ENCODE results near the gene CEPT1. TPM values are rescaled to one million over a fixed set of nuclear protein-coding genes. Genes with fewer than 3 reads are reported as not detected.

CEPT1 gene
- total RNA-seq, 1 experiment from 2014 or later = 33.0 TPM

GRCh38 chr1:111208921-111209320 is 68.9 kb downstream of the CEPT1 start:
- H3K79me1 ChIP-seq (ENCODE audit: insufficient read depth, low read depth, low read length, poor library complexity, severe bottlenecking) = no peaks in the 10 kb centered on the region
- H3K9me3 ChIP-seq (ENCODE audit: control insufficient read depth, low read depth, low read length) = no peaks in the 10 kb centered on the region
- no peak overlapping the region for H3K18ac ChIP-seq (ENCODE audit: insufficient read length, low read depth, low read length)
- no peaks in the 10 kb centered on the region for H3K23me2 ChIP-seq (ENCODE audit: insufficient read length, low read depth, low read length, poor library complexity, severe bottlenecking)
- no peak overlapping the region for H2AK5ac ChIP-seq (ENCODE audit: insufficient read length, low read length)
- H3K4me2 ChIP-seq (ENCODE audit: insufficient read depth, insufficient read length, low read length) = no peak overlapping the region
- no peak overlapping the region for H3K14ac ChIP-seq (ENCODE audit: insufficient read depth, low read length)
- no peak overlapping the region for H3K27ac ChIP-seq (ENCODE audit: insufficient read length, low read depth, low read length)
- no peak overlapping the region for H2BK20ac ChIP-seq (ENCODE audit: low read depth, low read length, poor library complexity, severe bottlenecking)
- no peaks in the 10 kb centered on the region; a peak in 1 of 5 replicates for H3K9me3 Mint-ChIP-seq
- TF ChIP-seq CTCF (conservative IDR thresholded peaks at IDR 0.05) = no peak
- H2BK5ac ChIP-seq (ENCODE audit: insufficient read length, low read length) = no peak overlapping the region
- H2BK120ac ChIP-seq (ENCODE audit: low read depth, low read length, poor library complexity, severe bottlenecking) = no peak overlapping the region
- no peak overlapping the region for H3T11ph ChIP-seq (ENCODE audit: low read length)
- no peak overlapping the region for H4K91ac ChIP-seq (ENCODE audit: insufficient read length, low read depth, low read length)
- H3K36me3 Mint-ChIP-seq (ENCODE audit: insufficient read depth in 1 of 3, low read depth in 3 of 3) = peaks cover 0 to 4% (median 2%) of the 10 kb centered on the region in 3 experiments; a peak in 2 of 7 replicates
- H4K8ac ChIP-seq (replicated peaks; ENCODE audit: insufficient read length, low read depth, low read length) = no peak overlapping the region
- no CpG with 5 or more reads among the region's 1 CpG for WGBS (ENCODE audit: extremely low coverage, insufficient read length, low lambda C conversion rate)
- no peaks in the 10 kb centered on the region; the same call in 1 of the 2 replicates for H3K4me1 ChIP-seq (ENCODE audit: insufficient read depth, low read length)
- H3K9ac ChIP-seq (ENCODE audit: extremely low read depth, insufficient read length, low read length) = no peak overlapping the region
- H3K27me3 ChIP-seq (ENCODE audit: insufficient read depth, low read length) = no peaks in the 10 kb centered on the region
- no peak overlapping the region for H2BK12ac ChIP-seq (ENCODE audit: insufficient read length, low read depth, low read length)
- H2AFZ ChIP-seq (ENCODE audit: low read length) = no peak overlapping the region
- H3K23ac ChIP-seq (ENCODE audit: insufficient read length, low read depth, low read length) = no peak overlapping the region
- H3K4me3 Mint-ChIP-seq = no peak overlapping the region
- no peak overlapping the region for H2BK15ac ChIP-seq (ENCODE audit: low read depth, low read length)
- no peak for DNase-seq
- H4K20me1 ChIP-seq (ENCODE audit: control insufficient read depth, insufficient read depth, insufficient read length) = no peaks in the 10 kb centered on the region
- no peaks in the 10 kb centered on the region for H3K79me2 ChIP-seq (ENCODE audit: insufficient read depth, low read length)
- no peak overlapping the region for H3K27ac Mint-ChIP-seq
- H3K27me3 Mint-ChIP-seq (ENCODE audit: low read depth) = peaks cover 11% of the 10 kb centered on the region
- H3K4ac ChIP-seq (ENCODE audit: low read depth, low read length) = no peak overlapping the region
- H4K5ac ChIP-seq (ENCODE audit: insufficient read length, low read depth, low read length) = no peak overlapping the region
- no peak overlapping the region for H3K56ac ChIP-seq (ENCODE audit: insufficient read length, low read depth, low read length)
- H3K4me1 Mint-ChIP-seq = peaks cover 18 to 20% of the 10 kb centered on the region in 2 experiments

All from H9 (cell line).